ENCODE results near the gene ZMIZ2.

Gene ZMIZ2

GRCh38 chr7:44796034-44796503, 47.4 kb downstream of the ZMIZ2 start (continued):
- TF ChIP-seq ZNF10 (tag by site-specific recombination; IDR thresholded peaks at IDR 0.05) (0 out of 2 replicates have a peak, but pooled peaks have one; percentile 37), ZBTB21 (tag by site-specific recombination; IDR thresholded peaks at IDR 0.05) (peak; percentile 36; the same call in 1 of the 2 replicates), SALL2 (tag by site-specific recombination; IDR thresholded peaks at IDR 0.05; ENCODE audit: borderline replicate concordance) (no peak), ZNF423 (tag by site-specific recombination; IDR thresholded peaks at IDR 0.05) (peak; percentile 55; the same call in 1 of the 2 replicates), ZBTB26 (tag by site-specific recombination; optimal IDR thresholded peaks at IDR 0.05) (peak; percentile 99), BCL11B (tag by site-specific recombination; IDR thresholded peaks at IDR 0.05; ENCODE audit: low read depth) (peak; percentile 69; the same call in 1 of the 2 replicates), ZFP69B (tag by site-specific recombination; IDR thresholded peaks at IDR 0.05) (peak; percentile 56; the same call in 1 of the 2 replicates), WT1 (tag by site-specific recombination; IDR thresholded peaks at IDR 0.05) (peak; percentile 63)

- H3K4me3 ChIP-seq (ENCODE audit: low read depth, low read length): peak within 1 kb of the TSS; percentile 87
- H3K4me1 ChIP-seq (ENCODE audit: control insufficient read depth, insufficient read depth, low read length): 0 out of 2 replicates have a peak, but pooled peaks cover 4% of the 10 kb centered on the region
- H3K9me3 ChIP-seq (ENCODE audit: control insufficient read depth, insufficient read depth, low read depth, low read length): no peaks in the 10 kb centered on the region
- POLR2A ChIA-PET: interaction anchor here (0.6 to 3.0 kb wide), 8 partner anchors 9 to 223 kb away, joined by 3 to 16 read pairs (median 4); partner anchors contain the start of genes DDX56, H2AZ2, OGDH and PURB
- H3K27ac ChIP-seq (ENCODE audit: extremely low read depth, low read depth, low read length): peak within 1 kb of the TSS; percentile 95
- CTCF ChIA-PET: no interaction called here
- peaks cover 27 to 43% of the 10 kb centered on the region in 2 experiments; a peak in 2 of 3 replicates for H3K36me3 ChIP-seq (ENCODE audit: control insufficient read depth in 2 of 2, insufficient read depth in 1 of 2, low read length in 2 of 2)
- TF ChIP-seq KLF17 (tag by site-specific recombination; IDR thresholded peaks at IDR 0.05): peak; percentile 75
- TF ChIP-seq KLF9 (tag by site-specific recombination; IDR thresholded peaks at IDR 0.05; ENCODE audit: low read depth): peak; percentile 46
- TF ChIP-seq REPIN1 (tag by site-specific recombination; IDR thresholded peaks at IDR 0.05; ENCODE audit: low read depth): no peak
- TF ChIP-seq ZNF776 (tag by site-specific recombination; IDR thresholded peaks at IDR 0.05; ENCODE audit: borderline replicate concordance): no peak
- no peak for TF ChIP-seq ZNF266 (tag by site-specific recombination; IDR thresholded peaks at IDR 0.05; ENCODE audit: low read depth)
- no peak for TF ChIP-seq ZNF610 (tag by site-specific recombination; IDR thresholded peaks at IDR 0.05; ENCODE audit: borderline replicate concordance)
- no peak for TF ChIP-seq ZNF366 (tag by site-specific recombination; conservative IDR thresholded peaks at IDR 0.05)
- peak; percentile 89 for TF ChIP-seq ZNF449 (tag by site-specific recombination; IDR thresholded peaks at IDR 0.05)
- no peak for TF ChIP-seq ZNF16 (tag by site-specific recombination; IDR thresholded peaks at IDR 0.05; ENCODE audit: low read depth)
- TF ChIP-seq ZNF48 (tag by site-specific recombination; IDR thresholded peaks at IDR 0.05): no peak
- TF ChIP-seq REST (tag by site-specific recombination; IDR thresholded peaks at IDR 0.05): no peak; the same call in 1 of the 2 replicates
- TF ChIP-seq ZNF221 (tag by site-specific recombination; IDR thresholded peaks at IDR 0.05; ENCODE audit: borderline replicate concordance): no peak
- no peak; the same call in 1 of the 2 replicates for TF ChIP-seq ZBTB44 (tag by site-specific recombination; IDR thresholded peaks at IDR 0.05)
- peak; percentile 20; the same call in 1 of the 2 replicates for TF ChIP-seq ZNF692 (tag by site-specific recombination; IDR thresholded peaks at IDR 0.05)
- TF ChIP-seq ZNF585B (tag by site-specific recombination; IDR thresholded peaks at IDR 0.05): no peak
- TF ChIP-seq KLF8 (tag by site-specific recombination; IDR thresholded peaks at IDR 0.05): peak; percentile 66
Observed at GRCh38 chr7:44796504-44797328, 48.1 kb downstream of the ZMIZ2 start, which contains the start of gene PPIA. TSS of gene PPIA (plus strand) at chr7:44796681. CDS start at chr7:44796725, 44 bp downstream.
